GM08714 (cell line): Measurements from ENCODE around the gene PLK1.

Source experiments
- H3K4me3 ChIP-seq: fragments of 200-500 bp; sonication (Bioruptor generic); 2 replicates; pipeline ENCODE4 v1.5.1; 2014; ENCODE audit warnings: mild to moderate bottlenecking, low read length, inconsistent platforms
- ZNF274 ChIP-seq: IDR thresholded peaks from 2 replicates; pipeline ENCODE4 v1.6.1; 2012; ENCODE audit warnings: mild to moderate bottlenecking, low read depth, low read length

The PLK1 gene

GRCh38 chr16:23691483-23692189, 12.9 kb downstream of the PLK1 start:
- no peak for TF ChIP-seq ZNF274
- no peak overlapping the region for H3K4me3 ChIP-seq

GRCh38 chr16:23692190-23692837, 13.6 kb downstream of the PLK1 start:
- no peak for TF ChIP-seq ZNF274
- no peak overlapping the region for H3K4me3 ChIP-seq

GRCh38 chr16:23694265-23694643, 15.6 kb downstream of the PLK1 start:
- no peak overlapping the region for H3K4me3 ChIP-seq
- TF ChIP-seq ZNF274: no peak

- no peak overlapping the region for H3K4me3 ChIP-seq
- TF ChIP-seq ZNF274: no peak
Observed at GRCh38 chr16:23694644-23695373, 16.1 kb downstream of the PLK1 start.

GRCh38 chr16:23695756-23696155, 17.1 kb downstream of the PLK1 start:
- no peak overlapping the region for H3K4me3 ChIP-seq
- TF ChIP-seq ZNF274: no peak

- H3K4me3 ChIP-seq: no peak overlapping the region
Observed at GRCh38 chr16:23699100-23699499, 20.4 kb downstream of the PLK1 start.

GRCh38 chr16:23700093-23700492, 21.4 kb downstream of the PLK1 start:
- H3K4me3 ChIP-seq: no peak overlapping the region
- TF ChIP-seq ZNF274: no peak

More at GRCh38 chr16:23699100-23699499, 20.4 kb downstream of the PLK1 start:
- no peak for TF ChIP-seq ZNF274

- no peak overlapping the region for H3K4me3 ChIP-seq
- no peak for TF ChIP-seq ZNF274
Observed at GRCh38 chr16:23700509-23700908, 21.8 kb downstream of the PLK1 start.

- H3K4me3 ChIP-seq: no peak overlapping the region
- no peak for TF ChIP-seq ZNF274
Observed at GRCh38 chr16:23701045-23701444, 22.4 kb downstream of the PLK1 start.

GRCh38 chr16:23702951-23703350, 24.3 kb downstream of the PLK1 start:
- H3K4me3 ChIP-seq: no peak overlapping the region
- TF ChIP-seq ZNF274: no peak

- TF ChIP-seq ZNF274: no peak
- H3K4me3 ChIP-seq: no peak overlapping the region
Observed at GRCh38 chr16:23704772-23705516, 26.3 kb downstream of the PLK1 start.

- no peak overlapping the region for H3K4me3 ChIP-seq
- no peak for TF ChIP-seq ZNF274
Observed at GRCh38 chr16:23705517-23705902, 26.8 kb downstream of the PLK1 start.

GRCh38 chr16:23706439-23706838, 27.8 kb downstream of the PLK1 start:
- no peak overlapping the region for H3K4me3 ChIP-seq
- no peak for TF ChIP-seq ZNF274

GRCh38 chr16:23709536-23709935, 30.8 kb downstream of the PLK1 start:
- H3K4me3 ChIP-seq: no peak overlapping the region
- TF ChIP-seq ZNF274: no peak
